IMR-90 (cell line): ENCODE data around the gene NAPSA. TPM values are rescaled to one million over a fixed set of nuclear protein-coding genes. Genes with fewer than 3 reads are reported as not detected.
"Not testable (repeated sequence)": the region's sequence is repeated elsewhere in the genome, so short reads cannot be mapped to it uniquely, and the experiment has no call there.

Experiments used
- ATAC-seq: fragments of 200-7000 bp; cut with Tn5 transposase; 2 replicates; pipeline ENCODE4 v1.9.1; 2020; ENCODE audit warnings: low read depth, mild to moderate bottlenecking, moderate library complexity
- BruUV-seq: library from RNA; stranded (reverse); fragments of 400-500 nt; replicated peaks from 2 replicates; lab custom pipeline; 2021; lab: Mats Ljungman, UMichigan
- CTCF ChIA-PET: fragments of 300-600 bp; formaldehyde crosslinking; extraction: SDS; loops from one replicate; lab custom pipeline; 2021; ENCODE audit warnings: antibody characterized with exemption; lab: Yijun Ruan, JAX
- POLR2A ChIA-PET: fragments of 300-600 bp; sonication (Branson Sonifier 250); formaldehyde crosslinking; loops from one replicate; lab custom pipeline; 2022; ENCODE audit warnings: antibody characterized with exemption; ENCODE audit not compliant: unreplicated experiment; lab: Charles Lee
- DNase-seq: peaks from one replicate; pipeline ENCODE4 v3.0.0; 2013
- H2AFZ ChIP-seq: replicated peaks from 2 replicates; pipeline ENCODE3; 2013; ENCODE audit warnings: low read length, mild to moderate bottlenecking; ENCODE audit not compliant: poor library complexity
- H2AK5ac ChIP-seq: 2 replicates; pipeline ENCODE4 v1.6.1; 2013; ENCODE audit warnings: low read depth, low read length, inconsistent platforms
- H2AK9ac ChIP-seq: replicated peaks from 2 replicates; pipeline ENCODE3; 2013; ENCODE audit warnings: mild to moderate bottlenecking, low read depth, low read length, moderate library complexity; ENCODE audit not compliant: poor library complexity
- H2BK120ac ChIP-seq: 2 replicates; pipeline ENCODE4 v1.6.1; 2013; ENCODE audit warnings: low read depth, low read length, inconsistent platforms
- H2BK15ac ChIP-seq: 3 replicates; pipeline ENCODE4 v1.6.1; 2013; ENCODE audit warnings: low read depth, low read length, inconsistent platforms
- H2BK20ac ChIP-seq: 2 replicates; pipeline ENCODE4 v1.6.1; 2013; ENCODE audit warnings: low read depth, mild to moderate bottlenecking, inconsistent platforms, low read length, moderate library complexity
- H2BK5ac ChIP-seq: 2 replicates; pipeline ENCODE4 v1.6.1; 2013; ENCODE audit warnings: mild to moderate bottlenecking, low read depth, low read length, inconsistent platforms; ENCODE audit not compliant: poor library complexity, severe bottlenecking
- H3K14ac ChIP-seq: replicated peaks from 2 replicates; pipeline ENCODE4 v1.6.1; 2013; ENCODE audit warnings: low read depth, low read length, inconsistent platforms
- H3K18ac ChIP-seq: 2 replicates; pipeline ENCODE4 v1.6.1; 2013; ENCODE audit warnings: low read depth, low read length, control low read depth
- H3K23ac ChIP-seq: 2 replicates; pipeline ENCODE4 v1.6.1; 2013; ENCODE audit warnings: low read depth, low read length, inconsistent platforms
- H3K27ac ChIP-seq: 2 replicates; pipeline ENCODE4 v1.5.1; 2013; ENCODE audit warnings: mild to moderate bottlenecking, control low read depth, low read length; ENCODE audit not compliant: insufficient read depth
- H3K27me3 ChIP-seq: 2 replicates; pipeline ENCODE4 v1.6.1; 2013; ENCODE audit warnings: low read length; ENCODE audit not compliant: control insufficient read depth, insufficient read depth
- H3K36me3 ChIP-seq: 2 replicates; pipeline ENCODE4 v1.6.1; 2013; ENCODE audit warnings: low read length, mixed read lengths; ENCODE audit not compliant: control insufficient read depth, insufficient read depth
- H3K4ac ChIP-seq: 2 replicates; pipeline ENCODE4 v1.6.1; 2013; ENCODE audit warnings: low read depth, low read length, inconsistent platforms
- H3K4me1 ChIP-seq: 2 replicates; pipeline ENCODE4 v1.6.1; 2013; ENCODE audit warnings: low read length, mixed read lengths; ENCODE audit not compliant: control insufficient read depth, insufficient read depth
- H3K4me2 ChIP-seq: 2 replicates; pipeline ENCODE4 v1.6.1; 2013; ENCODE audit warnings: low read depth, mild to moderate bottlenecking, control low read depth, low read length, moderate library complexity
- H3K4me3 ChIP-seq: 2 replicates; pipeline ENCODE4 v1.5.1; 2013; ENCODE audit warnings: low read depth, mild to moderate bottlenecking, control low read depth, low read length, moderate library complexity; ENCODE audit not compliant: insufficient read depth
- H3K56ac ChIP-seq: 2 replicates; pipeline ENCODE4 v1.6.1; 2013; ENCODE audit warnings: low read length, inconsistent platforms; ENCODE audit not compliant: insufficient read depth; ENCODE audit errors: extremely low read depth
- H3K79me1 ChIP-seq, 2 experiments: 2 replicates each; pipeline ENCODE4 v1.6.1; 2013; ENCODE audit warnings: low read length in 2 of 2, inconsistent platforms in 1 of 2, low read depth in 1 of 2
- H3K9ac ChIP-seq: 2 replicates; pipeline ENCODE4 v1.6.1; 2013; ENCODE audit warnings: low read depth, low read length, control low read depth
- H3K9me1 ChIP-seq: 2 replicates; pipeline ENCODE4 v1.6.1; 2013; ENCODE audit warnings: low read length, inconsistent platforms; ENCODE audit not compliant: insufficient read depth
- H3K9me3 ChIP-seq: 2 replicates; pipeline ENCODE4 v1.6.1; 2013; ENCODE audit warnings: low read length; ENCODE audit not compliant: control insufficient read depth, insufficient read depth
- H4K20me1 ChIP-seq: 2 replicates; pipeline ENCODE4 v1.6.1; 2013; ENCODE audit warnings: low read length, inconsistent platforms; ENCODE audit not compliant: insufficient read depth
- H4K5ac ChIP-seq: 2 replicates; pipeline ENCODE4 v1.6.1; 2013; ENCODE audit warnings: mild to moderate bottlenecking, low read depth, low read length, control low read depth
- H4K8ac ChIP-seq, 2 experiments: 2 replicates each; pipeline ENCODE4 v1.6.1; 2013; ENCODE audit warnings: low read depth in 2 of 2, low read length in 2 of 2, control low read depth in 1 of 2, inconsistent platforms in 1 of 2
- H4K91ac ChIP-seq: 2 replicates; pipeline ENCODE4 v1.6.1; 2013; ENCODE audit warnings: low read depth, low read length, inconsistent platforms; ENCODE audit not compliant: insufficient read depth
- BHLHE40 ChIP-seq: fragments of 150-350 bp; IDR thresholded peaks from 2 replicates; pipeline ENCODE4 v1.6.1; 2016; ENCODE audit warnings: mild to moderate bottlenecking, low read depth, low read length
- CEBPB ChIP-seq: IDR thresholded peaks from 2 replicates; pipeline ENCODE4 v1.6.1; 2012; ENCODE audit warnings: low read depth, low read length, improper control_type of control experiment
- FOS ChIP-seq: fragments of 150-350 bp; IDR thresholded peaks from 2 replicates; pipeline ENCODE4 v1.6.1; 2016; ENCODE audit warnings: low read depth, low read length
- MAFK ChIP-seq: IDR thresholded peaks from 2 replicates; pipeline ENCODE4 v1.6.1; 2012; ENCODE audit warnings: low read depth, low read length, improper control_type of control experiment
- MAZ ChIP-seq: IDR thresholded peaks from 2 replicates; pipeline ENCODE4 v1.6.1; 2012; ENCODE audit warnings: low read depth, mild to moderate bottlenecking, low read length, improper control_type of control experiment, moderate library complexity, borderline replicate concordance
- RCOR1 ChIP-seq: IDR thresholded peaks from 2 replicates; pipeline ENCODE4 v1.6.1; 2012; ENCODE audit warnings: mild to moderate bottlenecking, low read length, improper control_type of control experiment; ENCODE audit not compliant: insufficient replicate concordance
- RFX5 ChIP-seq: IDR thresholded peaks from 2 replicates; pipeline ENCODE4 v1.8.0; 2012; ENCODE audit warnings: low read depth, mild to moderate bottlenecking, low read length, moderate library complexity
- WGBS, 2 experiments: methylation state at CpG; one replicate each; pipeline versions ENCODE4 v1.1.5 to v1.1.7; 2013; ENCODE audit warnings: missing lambda C conversion rate in 2 of 2; ENCODE audit not compliant: insufficient read length in 1 of 2; ENCODE audit errors: extremely low coverage in 2 of 2; 5-methylcytosine and 5-hydroxymethylcytosine counted together
- dilution Hi-C: fragments of 300-500 bp; cut with HindIII; formaldehyde crosslinking; loops from one replicate; pipeline ENCODE4 v1.14.3; 2018; ENCODE audit warnings: low sequenced_read_pairs; ENCODE audit not compliant: unreplicated experiment
- in situ Hi-C: fragments of 300-500 bp; cut with MboI; formaldehyde crosslinking; loops from 3 replicates; pipeline ENCODE4 v1.14.3; 2019; ENCODE audit warnings: low sequenced_read_pairs, inconsistent platforms, mixed read lengths
- intact Hi-C: fragments of 100-400 bp; cut with micrococcal nuclease; formaldehyde crosslinking; loops from 2 replicates; pipeline ENCODE4 v1.10.0; 2022
- polyA plus RNA-seq, 3 experiments: library from polyadenylated mRNA; depleted of rRNA; stranded (reverse); fragments of >200 nt; gene quantifications; 2 replicates each; pipeline ENCODE4 v1.2.3, GENCODE V29; 2012; ENCODE audit warnings: low replicate concordance in 1 of 3
- total RNA-seq: library from RNA; depleted of rRNA; stranded (reverse); fragments of >200 nt; gene quantifications from 2 replicates; pipeline ENCODE4 v1.2.3, GENCODE V29; 2012

NAPSA gene
- total and polyA plus RNA-seq, 2 of the 4 experiments (the other 2 are of a cell fraction): 0.39 TPM; not detected in 1

DNA sequence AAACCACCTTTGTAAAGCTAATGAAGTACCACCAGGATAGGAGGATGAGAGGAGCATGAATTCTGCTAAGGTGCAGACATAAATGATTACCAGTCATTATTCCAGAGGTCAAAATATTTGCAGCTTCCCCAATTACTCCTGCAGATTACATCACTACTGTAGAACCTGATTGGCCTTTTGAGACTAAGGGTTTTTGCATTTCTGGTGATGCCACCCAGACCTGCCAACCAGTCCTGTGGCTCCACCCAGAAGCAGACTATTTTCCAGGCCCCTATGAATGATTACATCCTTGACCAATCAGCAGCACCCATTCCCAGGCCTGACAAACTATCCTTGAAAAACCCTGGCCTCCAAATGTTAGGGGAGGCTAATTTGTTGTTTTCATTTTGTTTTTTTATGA, 25.1 kb downstream of the NAPSA start:
- TF ChIP-seq FOS: no peak
- no peak for TF ChIP-seq BHLHE40
- no peak for TF ChIP-seq MAZ
- no peak for TF ChIP-seq RFX5
- no peak for TF ChIP-seq RCOR1
- TF ChIP-seq CEBPB: no peak
- no peak for TF ChIP-seq MAFK
- H2BK120ac ChIP-seq: no peak overlapping the region
- dilution Hi-C loops (no loop called here), in situ Hi-C loops (no loop called here), intact Hi-C loops (no loop called here)
- H2AFZ ChIP-seq: no peak overlapping the region
- no peak for ATAC-seq
- no peak overlapping the region for H3K4me3 ChIP-seq
- H3K27ac ChIP-seq: no peak overlapping the region
- no peak overlapping the region for H2AK5ac ChIP-seq
- no peak overlapping the region for H4K5ac ChIP-seq
- no peaks in the 10 kb centered on the region for H3K36me3 ChIP-seq
- H3K14ac ChIP-seq: no peak overlapping the region
- H3K4me1 ChIP-seq: no peaks in the 10 kb centered on the region
- H3K18ac ChIP-seq: no peak overlapping the region
- H3K9me3 ChIP-seq: peaks cover 8% of the 10 kb centered on the region
- no TSS peak for BruUV-seq
- no peak overlapping the region for H4K91ac ChIP-seq
- H3K9ac ChIP-seq: no peak overlapping the region
- no peak overlapping the region for H2BK15ac ChIP-seq
- H3K23ac ChIP-seq: no peak overlapping the region
- no peaks in the 10 kb centered on the region for H3K27me3 ChIP-seq
- H2BK20ac ChIP-seq: no peak overlapping the region
- no peak for DNase-seq
- POLR2A ChIA-PET: no interaction called here
- H3K56ac ChIP-seq: no peak overlapping the region
- CTCF ChIA-PET: no interaction called here
- H3K4me2 ChIP-seq: no peak overlapping the region
- H3K4ac ChIP-seq: no peak overlapping the region
- no peaks in the 10 kb centered on the region for H4K20me1 ChIP-seq
- H3K79me1 ChIP-seq: no peaks in the 10 kb centered on the region
- H2AK9ac ChIP-seq: no peak overlapping the region
- H3K9me1 ChIP-seq: no peaks in the 10 kb centered on the region
- H2BK5ac ChIP-seq: no peak overlapping the region
- H4K8ac ChIP-seq: no peak overlapping the region

DNA sequence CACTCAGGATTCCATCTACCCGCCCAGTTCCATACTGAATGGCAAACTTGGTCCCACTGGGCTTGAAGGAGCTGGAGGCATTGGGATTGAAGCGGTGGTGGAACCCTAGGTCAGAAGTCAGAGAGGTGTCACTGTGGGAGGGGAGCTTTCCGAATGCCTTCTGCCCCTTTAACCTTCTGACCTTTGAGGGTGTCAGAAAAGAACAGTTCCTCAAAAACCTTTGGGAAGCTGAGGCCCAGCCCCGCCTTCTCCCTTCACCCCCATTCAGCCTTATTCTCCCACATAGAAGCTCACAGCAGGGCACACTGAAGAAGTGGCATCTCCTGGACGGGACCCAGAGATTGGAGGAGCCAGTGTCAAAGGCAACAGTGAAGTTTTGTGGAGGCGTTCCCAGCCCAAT, 28.4 kb downstream of the NAPSA start:
- H2AK5ac ChIP-seq, in situ Hi-C loops, H3K27me3 ChIP-seq, H3K36me3 ChIP-seq, H2AFZ ChIP-seq, H3K9me3 ChIP-seq, H4K8ac ChIP-seq, H2BK120ac ChIP-seq, H3K4me1 ChIP-seq, H3K79me1 ChIP-seq, H3K9me1 ChIP-seq, H2AK9ac ChIP-seq, H3K14ac ChIP-seq, H3K4ac ChIP-seq, H3K23ac ChIP-seq, H4K91ac ChIP-seq, H3K27ac ChIP-seq, H3K18ac ChIP-seq, H3K4me3 ChIP-seq, H2BK20ac ChIP-seq, POLR2A ChIA-PET, dilution Hi-C loops, H4K5ac ChIP-seq, DNase-seq, ATAC-seq, intact Hi-C loops, H4K20me1 ChIP-seq, H3K9ac ChIP-seq, H3K56ac ChIP-seq, BruUV-seq, H2BK15ac ChIP-seq, H2BK5ac ChIP-seq, H3K4me2 ChIP-seq, CTCF ChIA-PET: not testable (repeated sequence)
- WGBS, 2 experiments: no CpG with 5 or more reads among the region's 6 CpGs
